GM12865 (cell line): ENCODE data around the gene ZNF207.

Experiments
- DNase-seq: peaks from one replicate; pipeline ENCODE4 v3.0.0; 2010; ENCODE audit warnings: low read depth
- H3K4me3 ChIP-seq: 2 replicates; pipeline ENCODE4 v1.5.1; 2011; ENCODE audit warnings: mild to moderate bottlenecking, low read depth, low read length, control low read depth
- TF ChIP-seq, protein P1 (sequence below): IDR thresholded peaks from 2 replicates; pipeline ENCODE4 v1.5.1; 2011; ENCODE audit warnings: low read length, control low read depth, low read depth, inconsistent platforms; ENCODE audit not compliant: insufficient read depth; ENCODE audit errors: missing control alignments

The ZNF207 gene

DNA sequence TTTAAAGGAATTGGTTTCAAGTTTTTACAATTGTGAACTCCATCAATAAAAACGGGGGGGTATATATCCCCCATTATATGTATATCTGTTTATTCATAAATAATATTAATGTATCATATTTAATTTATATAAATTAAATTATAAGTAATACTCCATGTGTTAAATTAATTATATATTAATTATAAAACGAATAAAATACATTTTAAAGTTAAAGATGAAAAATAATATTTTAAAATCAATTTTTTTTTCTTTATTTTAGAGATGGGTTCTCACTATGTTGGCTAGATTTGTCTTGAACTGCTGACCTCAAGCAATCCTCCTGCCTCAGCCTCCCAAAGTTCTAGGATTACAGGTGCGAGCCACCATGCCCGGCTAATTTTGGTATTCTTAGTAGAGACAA, 76.9 kb downstream of the ZNF207 start:
- no peak overlapping the region for H3K4me3 ChIP-seq
- TF ChIP-seq, protein P1, sequence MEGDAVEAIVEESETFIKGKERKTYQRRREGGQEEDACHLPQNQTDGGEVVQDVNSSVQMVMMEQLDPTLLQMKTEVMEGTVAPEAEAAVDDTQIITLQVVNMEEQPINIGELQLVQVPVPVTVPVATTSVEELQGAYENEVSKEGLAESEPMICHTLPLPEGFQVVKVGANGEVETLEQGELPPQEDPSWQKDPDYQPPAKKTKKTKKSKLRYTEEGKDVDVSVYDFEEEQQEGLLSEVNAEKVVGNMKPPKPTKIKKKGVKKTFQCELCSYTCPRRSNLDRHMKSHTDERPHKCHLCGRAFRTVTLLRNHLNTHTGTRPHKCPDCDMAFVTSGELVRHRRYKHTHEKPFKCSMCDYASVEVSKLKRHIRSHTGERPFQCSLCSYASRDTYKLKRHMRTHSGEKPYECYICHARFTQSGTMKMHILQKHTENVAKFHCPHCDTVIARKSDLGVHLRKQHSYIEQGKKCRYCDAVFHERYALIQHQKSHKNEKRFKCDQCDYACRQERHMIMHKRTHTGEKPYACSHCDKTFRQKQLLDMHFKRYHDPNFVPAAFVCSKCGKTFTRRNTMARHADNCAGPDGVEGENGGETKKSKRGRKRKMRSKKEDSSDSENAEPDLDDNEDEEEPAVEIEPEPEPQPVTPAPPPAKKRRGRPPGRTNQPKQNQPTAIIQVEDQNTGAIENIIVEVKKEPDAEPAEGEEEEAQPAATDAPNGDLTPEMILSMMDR: no peak
- no peak for DNase-seq

DNA sequence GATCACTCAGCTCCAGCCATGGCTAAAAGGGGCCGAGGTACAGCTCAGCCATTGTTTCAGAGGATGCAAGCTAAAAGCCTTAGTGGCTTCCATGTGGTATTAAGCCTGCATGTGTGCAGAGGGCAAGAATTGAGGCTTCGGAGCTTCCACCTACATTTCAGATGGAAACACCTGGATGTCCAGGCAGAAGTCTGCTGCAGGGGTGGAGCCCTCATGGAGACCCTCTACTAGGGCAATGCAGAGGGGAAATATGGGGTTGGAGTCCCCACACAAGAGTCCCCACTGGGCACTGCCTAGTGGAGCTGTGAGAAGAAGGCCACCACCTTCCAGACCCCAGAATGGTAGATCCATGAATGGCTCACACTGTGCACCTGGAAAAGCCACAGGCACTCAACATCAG, 79.6 kb downstream of the ZNF207 start:
- TF ChIP-seq, protein P1: no peak
- DNase-seq: no peak
- no peak overlapping the region for H3K4me3 ChIP-seq
